GM19397 (cell line): ENCODE measurements around the gene SPO11.
A peak's percentile ranks its signal among the peaks of the same experiment; 100 is the strongest.
"Not testable (repeated sequence)": the region's sequence is repeated elsewhere in the genome, so short reads cannot be mapped to it uniquely, and the experiment has no call there.

Source experiments
- ATAC-seq: cut with Tn5 transposase; IDR thresholded peaks from one replicate; pipeline ENCODE4 v1.9.1; 2021; ENCODE audit warnings: mild to moderate bottlenecking, moderate library complexity; ENCODE audit not compliant: unreplicated experiment

Gene SPO11

GRCh38 chr20:57332105-57333089 is 2.8 kb downstream of the SPO11 start:
- no peak for ATAC-seq

DNA sequence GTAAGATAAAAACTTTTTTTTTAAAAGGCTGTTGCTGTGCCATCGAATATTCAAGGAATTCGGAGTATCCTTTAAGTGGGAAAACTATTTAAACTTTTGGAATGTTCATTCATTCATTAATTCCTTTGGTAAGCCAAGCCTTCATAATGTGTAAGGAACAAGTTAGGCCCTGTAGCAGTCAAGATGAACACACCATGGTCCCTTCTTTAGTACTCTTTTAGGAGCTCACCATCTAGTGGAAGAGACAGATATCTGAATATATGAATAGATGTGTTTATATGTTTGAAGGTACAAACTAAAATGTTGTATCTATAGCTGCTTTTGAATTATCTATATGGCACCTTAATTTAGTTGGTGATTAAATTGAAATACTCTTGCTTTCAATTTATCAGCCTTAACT is 5.8 kb downstream of the SPO11 start:
- ATAC-seq, result no peak

DNA sequence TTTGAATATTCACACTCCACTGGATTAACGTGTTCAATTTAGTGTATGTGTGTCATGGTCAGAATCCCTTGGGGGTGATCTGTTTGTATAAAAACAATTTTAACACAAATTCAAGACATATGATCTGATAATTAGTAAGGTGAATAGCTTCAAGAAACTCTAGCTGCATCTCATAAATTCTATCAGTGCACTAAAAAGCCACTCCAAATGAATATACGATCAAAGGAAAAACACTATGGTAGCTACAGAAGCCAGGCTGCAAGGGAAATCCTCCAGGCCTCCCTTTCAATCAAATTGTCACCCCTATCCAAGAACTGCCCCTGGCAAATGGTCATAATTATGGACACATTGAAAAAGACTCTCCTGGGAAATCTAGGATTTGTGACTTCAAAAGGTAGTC is 12.1 kb downstream of the SPO11 start:
- ATAC-seq, result no peak

DNA sequence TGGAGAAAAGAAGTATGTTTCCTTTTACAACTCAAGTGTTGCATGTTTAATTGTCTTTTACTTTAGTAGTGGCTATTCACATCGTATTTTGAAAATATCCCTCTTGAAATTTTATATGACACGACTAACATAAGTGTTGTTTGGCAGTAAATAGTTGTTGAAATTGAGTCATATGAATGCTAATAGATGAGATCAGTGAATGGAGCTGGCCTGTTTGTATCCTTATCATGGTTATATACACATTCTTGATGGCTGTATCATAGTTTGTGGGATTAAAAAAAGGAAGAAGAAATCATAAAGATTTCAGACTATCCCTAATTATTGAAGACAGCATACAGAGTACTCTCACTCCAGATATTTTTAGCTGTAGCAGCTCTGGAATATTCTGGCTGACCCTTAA is 13.2 kb downstream of the SPO11 start:
- ATAC-seq, result no peak

GRCh38 chr20:57346477-57346876 is 16.9 kb downstream of the SPO11 start:
- ATAC-seq, result no peak

- ATAC-seq, result no peak
These were observed 17.8 kb downstream of the SPO11 start for GRCh38 chr20:57347393-57347792.

DNA sequence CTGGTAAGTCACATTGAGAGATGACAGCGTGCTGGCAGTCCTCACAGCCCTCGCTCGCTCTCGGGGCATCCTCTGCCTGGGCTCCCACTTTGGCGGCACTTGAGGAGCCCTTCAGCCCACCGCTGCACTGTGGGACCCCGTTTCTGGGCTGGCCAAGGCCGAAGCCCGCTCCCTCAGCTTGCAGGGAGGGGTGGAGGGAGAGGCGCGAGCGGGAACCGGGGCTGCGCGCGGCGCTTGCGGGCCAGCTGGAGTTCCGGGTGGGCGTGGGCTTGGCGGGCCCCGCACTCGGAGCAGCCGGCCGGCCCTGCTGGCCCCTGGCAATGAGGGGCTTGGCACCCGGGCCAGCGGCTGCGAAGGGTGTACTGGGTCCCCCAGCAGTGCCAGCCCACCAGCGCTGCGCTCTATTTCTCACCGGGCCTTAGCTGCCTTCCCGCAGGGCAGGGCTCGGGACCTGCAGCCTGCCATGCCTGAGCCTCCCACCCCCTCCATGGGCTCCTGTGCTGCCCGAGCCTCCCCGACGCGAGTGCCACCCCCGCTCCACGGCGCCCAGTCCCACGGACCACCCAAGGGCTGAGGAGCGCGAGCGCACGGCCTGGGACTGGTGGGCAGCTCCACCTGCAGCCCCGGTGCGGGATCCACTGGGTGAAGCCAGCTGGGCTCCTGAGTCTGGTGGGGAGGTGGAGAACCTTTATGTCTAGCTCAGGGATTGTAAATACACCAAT is 18.8 kb downstream of the SPO11 start:
- not testable (repeated sequence) for ATAC-seq

DNA sequence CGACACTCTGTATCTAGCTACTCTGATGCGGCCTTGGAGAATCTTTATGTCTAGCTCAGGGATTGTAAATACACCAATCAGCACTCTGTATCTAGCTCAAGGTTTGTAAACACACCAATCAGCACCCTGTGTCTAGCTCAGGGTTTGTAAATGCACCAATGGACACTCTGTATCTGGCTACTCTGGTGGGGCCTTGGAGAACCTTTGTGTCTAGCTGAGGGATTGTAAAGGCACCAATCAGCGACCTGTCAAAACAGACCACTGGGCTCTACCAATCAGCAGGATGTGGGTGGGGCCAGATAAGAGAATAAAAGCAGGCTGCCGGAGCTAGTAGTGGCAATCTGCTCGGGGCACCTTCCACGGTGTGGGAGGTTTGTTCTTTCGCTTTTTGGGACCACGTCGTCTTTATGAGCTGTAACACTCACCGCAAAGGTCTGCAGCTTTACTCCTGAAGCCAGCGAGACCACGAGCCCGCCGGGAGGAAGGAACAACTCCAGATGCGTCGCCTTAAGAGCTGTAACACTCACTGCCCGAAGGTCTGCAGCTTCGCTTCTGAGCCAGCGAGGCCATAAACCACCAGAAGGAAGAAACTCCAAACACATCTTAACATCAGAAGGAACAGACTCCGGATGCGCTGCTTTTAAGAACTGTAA is 19.4 kb downstream of the SPO11 start:
- not testable (repeated sequence) for ATAC-seq

DNA sequence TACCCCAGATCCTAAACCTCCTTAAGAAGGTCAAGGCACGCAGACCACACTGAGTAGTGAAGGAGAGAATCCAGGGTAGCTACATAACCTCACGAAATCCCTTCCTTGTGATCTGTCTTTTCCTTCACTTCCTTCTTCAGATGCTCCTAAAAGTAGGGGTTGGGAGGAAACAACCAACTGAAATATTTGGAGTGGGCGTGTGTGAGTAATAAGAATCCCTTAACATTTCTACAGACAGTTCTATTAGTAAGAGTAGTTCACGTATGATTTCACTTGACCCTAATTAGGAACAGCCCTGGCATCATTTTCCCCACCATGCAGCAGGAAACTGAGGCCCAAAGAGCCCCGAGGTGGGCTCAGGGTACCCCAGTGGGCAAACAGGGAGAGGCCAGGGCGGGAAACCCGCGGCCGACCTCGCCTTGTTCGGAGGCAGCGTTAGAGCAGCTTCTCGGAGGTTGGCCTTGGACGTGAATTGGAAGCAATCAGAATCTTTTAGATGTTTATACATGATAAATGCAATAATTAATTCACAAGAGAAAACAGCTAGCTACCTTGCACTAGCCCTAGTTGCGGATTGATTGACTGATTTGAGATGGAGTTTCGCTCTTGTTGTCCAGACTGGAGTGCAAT is 20.6 kb downstream of the SPO11 start:
- ATAC-seq, result no peak

GRCh38 chr20:57350726-57351041 is 21.1 kb downstream of the SPO11 start:
- not testable (repeated sequence) for ATAC-seq

GRCh38 chr20:57351042-57351783 is 21.6 kb downstream of the SPO11 start, which contains the start of gene RAE1:
RAE1 (plus strand) TSS chr20:57351255; CDS start chr20:57354039, 2,784 bp downstream.
- ATAC-seq, result peak; percentile 81

GRCh38 chr20:57352305-57352704 is 22.7 kb downstream of the SPO11 start:
- ATAC-seq, result no peak

GRCh38 chr20:57353351-57353750 is 23.7 kb downstream of the SPO11 start:
- no peak for ATAC-seq

GRCh38 chr20:57361517-57361916 is 31.9 kb downstream of the SPO11 start:
- no peak for ATAC-seq

DNA sequence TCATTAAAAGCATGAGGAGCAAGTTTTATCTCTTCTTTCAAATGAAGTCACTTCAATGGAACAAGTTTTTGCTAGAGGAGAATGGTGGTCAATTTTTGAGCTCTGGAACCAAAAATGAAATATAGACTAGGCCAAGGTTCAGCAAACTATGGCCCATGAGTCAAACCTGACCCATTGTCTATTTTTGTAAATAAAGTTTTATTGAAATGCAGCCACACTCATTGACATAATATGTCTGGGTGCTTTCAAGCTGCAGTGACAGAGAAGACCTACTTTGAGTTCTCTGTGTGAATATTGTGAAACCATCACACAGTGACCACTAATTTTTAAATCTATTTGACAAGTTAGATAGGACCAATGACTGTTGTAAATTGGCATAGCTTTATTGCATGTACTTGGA is 34.8 kb downstream of the SPO11 start:
- ATAC-seq, result no peak

- no peak for ATAC-seq
These were observed 40.0 kb downstream of the SPO11 start for GRCh38 chr20:57369596-57369995.

DNA sequence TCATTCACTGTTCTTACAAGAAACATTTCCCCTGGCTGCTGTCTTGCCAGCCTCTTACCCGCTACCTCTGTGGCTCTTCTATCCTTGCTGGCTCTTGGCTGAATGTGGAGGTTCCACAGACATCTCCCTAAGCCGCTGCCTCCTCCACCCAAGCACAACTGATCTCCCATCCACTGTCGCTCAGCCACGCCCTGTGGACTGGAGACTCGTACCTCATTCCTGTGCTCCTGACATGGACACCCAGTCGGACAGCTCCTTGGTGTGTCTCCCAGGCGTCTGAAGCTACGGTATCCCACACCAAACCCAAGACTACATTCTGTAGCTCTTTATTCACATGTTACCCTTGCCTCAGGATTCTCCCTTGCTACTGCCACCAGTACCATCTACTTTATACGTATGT is 40.7 kb downstream of the SPO11 start:
- ATAC-seq, result no peak

GRCh38 chr20:57371363-57371762 is 41.8 kb downstream of the SPO11 start:
- no peak for ATAC-seq

DNA sequence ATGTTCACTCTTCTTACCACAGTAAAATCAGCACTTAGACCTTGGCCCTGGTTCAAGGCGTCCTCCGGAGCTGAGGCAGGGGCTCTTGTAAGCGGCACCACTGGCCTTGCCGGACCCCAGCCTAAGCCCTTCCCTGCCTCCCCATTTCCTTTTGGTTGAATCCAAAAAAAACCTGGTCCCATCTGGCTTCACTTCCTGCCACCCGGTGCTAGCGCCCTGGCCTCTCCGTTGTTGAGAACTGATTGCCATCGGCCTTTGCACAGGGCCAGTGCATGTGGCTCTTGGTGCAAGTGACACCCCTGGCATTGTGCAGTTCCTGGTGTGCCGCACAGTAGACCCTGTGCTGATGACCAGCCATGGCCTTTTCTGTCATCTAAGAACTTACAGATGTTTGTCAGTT is 42.6 kb downstream of the SPO11 start:
- no peak for ATAC-seq

DNA sequence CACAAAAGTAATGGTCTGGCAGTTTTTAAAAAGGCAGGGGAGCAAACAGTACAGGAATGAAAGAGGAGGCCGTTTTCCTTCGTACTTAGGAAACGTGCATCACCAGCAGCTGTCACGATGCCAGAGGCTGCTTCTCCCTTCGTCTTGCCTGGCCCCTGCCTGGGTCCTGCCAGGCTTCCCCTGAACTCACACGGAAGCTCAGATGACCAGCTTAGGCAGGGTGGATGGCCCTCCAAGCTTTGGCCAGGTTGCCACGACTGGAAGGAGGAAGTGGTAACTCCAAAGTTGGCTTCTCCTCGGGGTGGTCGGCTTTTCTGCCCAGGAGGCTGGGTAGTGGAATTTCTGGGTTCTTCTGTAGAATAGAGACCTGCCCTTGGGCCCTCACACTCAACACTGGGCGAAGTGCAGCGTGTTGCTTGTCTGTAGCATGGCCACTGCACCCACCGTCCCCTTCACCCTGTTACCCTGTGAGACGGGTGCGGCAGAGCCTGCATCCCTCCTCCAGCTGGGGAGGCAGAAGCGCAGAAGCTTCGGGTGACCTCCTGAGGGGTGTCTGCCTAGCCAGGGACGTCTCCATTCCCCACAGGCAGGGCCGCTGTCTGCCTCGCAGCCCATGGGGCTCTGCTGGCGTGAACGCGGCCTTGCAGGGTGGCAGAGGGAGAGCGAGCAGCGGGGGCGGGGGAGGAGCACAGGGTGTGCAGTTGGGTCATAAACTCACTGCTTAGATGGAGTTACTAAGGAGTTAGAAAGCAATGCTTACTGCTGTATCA is 43.2 kb downstream of the SPO11 start:
- ATAC-seq, result no peak
